GM13977 (cell line): Measurements from ENCODE around the gene PRDM11.
A peak's percentile ranks its signal among the peaks of the same experiment; 100 is the strongest.
"Not testable (repeated sequence)": the region's sequence is repeated elsewhere in the genome, so short reads cannot be mapped to it uniquely, and the experiment has no call there.

Source experiments
- DNase-seq: peaks from one replicate; pipeline ENCODE4 v3.0.0; 2012; ENCODE audit warnings: low spot score
- CTCF ChIP-seq: IDR thresholded peaks from 2 replicates; pipeline ENCODE4 v1.5.1; 2012; ENCODE audit warnings: mild to moderate bottlenecking, control low read depth; ENCODE audit not compliant: insufficient read depth; ENCODE audit errors: extremely low read depth, missing control alignments
- in situ Hi-C: fragments of 300-500 bp; cut with MboI; formaldehyde crosslinking; loops from one replicate; pipeline ENCODE4 v1.12.0; 2022; ENCODE audit warnings: low sequenced_read_pairs, low pct_unique_long_range_greater_than_20kb, mixed read lengths, inconsistent platforms; ENCODE audit not compliant: unreplicated experiment

The PRDM11 gene

GRCh38 chr11:45245218-45246045 lies 99.0 kb downstream of the PRDM11 start:
- TF ChIP-seq CTCF, result no peak
- DNase-seq, result no peak
- in situ Hi-C loops, result no loop called here

DNA sequence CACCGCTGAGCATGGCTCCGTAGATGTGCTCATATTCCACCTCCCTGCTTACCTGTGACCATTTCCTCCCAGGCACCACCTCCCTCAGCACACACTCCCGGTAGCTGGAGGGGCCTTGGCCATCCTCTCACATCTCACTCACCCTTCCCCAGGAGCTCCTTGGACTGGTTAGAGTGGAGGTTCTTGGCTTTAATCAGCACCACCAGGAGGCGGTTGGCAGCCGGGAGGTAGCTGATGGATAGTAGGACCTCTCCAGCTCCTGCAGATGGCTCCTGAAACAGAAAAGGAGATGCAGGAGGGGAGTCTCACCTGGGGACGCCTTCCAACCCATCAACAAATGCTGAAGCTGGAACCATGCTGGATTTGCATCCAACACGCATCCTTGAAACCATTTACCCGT lies 99.8 kb downstream of the PRDM11 start:
- in situ Hi-C loops, result no loop called here
- DNase-seq, result no peak
- no peak for TF ChIP-seq CTCF

DNA sequence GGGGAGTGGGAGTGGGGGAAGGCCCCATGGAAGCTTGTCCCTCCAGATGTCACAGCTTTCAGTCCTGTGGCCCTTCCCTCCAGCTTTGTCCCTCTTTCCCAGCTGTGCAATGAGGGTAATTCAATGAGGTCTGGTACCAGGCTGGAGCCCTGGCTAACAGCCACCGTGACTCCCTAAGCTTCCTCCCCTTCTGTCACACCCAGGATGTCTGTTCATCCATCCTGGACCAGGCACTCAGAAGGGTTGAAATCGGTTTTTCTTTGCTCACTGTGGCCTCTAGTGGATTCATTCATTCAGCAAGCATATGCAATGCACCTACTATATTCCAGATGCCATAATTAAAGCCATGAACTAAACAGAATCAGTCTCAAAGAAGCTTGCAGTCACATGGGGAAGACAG lies 101.0 kb downstream of the PRDM11 start:
- DNase-seq, result no peak
- in situ Hi-C loops, result no loop called here
- no peak for TF ChIP-seq CTCF

DNA sequence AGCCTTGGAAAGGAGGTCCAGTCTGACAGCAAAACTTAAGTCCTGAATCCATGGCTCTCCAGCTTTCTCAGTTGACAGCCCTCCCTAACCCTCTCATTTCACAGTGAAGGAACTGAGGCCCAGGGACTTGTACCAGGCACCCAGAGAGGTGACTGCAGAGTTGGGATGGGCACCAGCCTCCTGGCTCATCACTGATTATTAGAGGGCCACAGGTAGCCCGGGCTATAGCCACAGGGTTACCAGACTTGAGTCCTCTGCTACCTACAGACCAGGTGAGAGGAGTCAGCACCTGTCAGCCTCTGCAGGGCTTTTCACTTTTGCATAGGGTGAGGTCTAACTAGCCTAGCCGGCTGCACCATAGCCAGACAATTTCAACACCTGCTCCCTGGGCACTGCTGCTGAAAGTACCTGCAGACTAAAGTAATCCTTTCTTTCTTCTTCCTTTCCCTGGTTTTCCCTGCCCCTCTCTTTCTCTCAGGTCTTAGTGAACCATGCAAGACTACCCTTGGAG lies 102.1 kb downstream of the PRDM11 start:
- no peak for TF ChIP-seq CTCF
- in situ Hi-C loops, result no loop called here
- DNase-seq, result no peak

DNA sequence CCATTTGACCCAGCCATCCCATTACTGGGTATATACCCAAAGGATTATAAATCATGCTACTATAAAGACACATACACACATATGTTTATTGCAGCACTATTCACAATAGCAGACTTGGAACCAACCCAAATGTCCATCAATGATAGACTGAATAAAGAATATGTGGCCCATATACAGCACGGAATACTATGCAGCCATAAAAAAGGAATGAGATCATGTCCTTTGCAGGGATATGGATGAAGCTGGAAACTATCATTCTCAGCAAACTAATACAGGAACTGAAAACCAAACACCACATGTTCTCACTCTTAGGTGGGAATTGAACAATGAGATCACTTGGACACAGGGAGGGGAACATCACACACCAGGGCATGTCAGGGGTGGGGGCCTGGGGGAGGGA lies 102.9 kb downstream of the PRDM11 start:
- in situ Hi-C loops, result not testable (repeated sequence)

DNA sequence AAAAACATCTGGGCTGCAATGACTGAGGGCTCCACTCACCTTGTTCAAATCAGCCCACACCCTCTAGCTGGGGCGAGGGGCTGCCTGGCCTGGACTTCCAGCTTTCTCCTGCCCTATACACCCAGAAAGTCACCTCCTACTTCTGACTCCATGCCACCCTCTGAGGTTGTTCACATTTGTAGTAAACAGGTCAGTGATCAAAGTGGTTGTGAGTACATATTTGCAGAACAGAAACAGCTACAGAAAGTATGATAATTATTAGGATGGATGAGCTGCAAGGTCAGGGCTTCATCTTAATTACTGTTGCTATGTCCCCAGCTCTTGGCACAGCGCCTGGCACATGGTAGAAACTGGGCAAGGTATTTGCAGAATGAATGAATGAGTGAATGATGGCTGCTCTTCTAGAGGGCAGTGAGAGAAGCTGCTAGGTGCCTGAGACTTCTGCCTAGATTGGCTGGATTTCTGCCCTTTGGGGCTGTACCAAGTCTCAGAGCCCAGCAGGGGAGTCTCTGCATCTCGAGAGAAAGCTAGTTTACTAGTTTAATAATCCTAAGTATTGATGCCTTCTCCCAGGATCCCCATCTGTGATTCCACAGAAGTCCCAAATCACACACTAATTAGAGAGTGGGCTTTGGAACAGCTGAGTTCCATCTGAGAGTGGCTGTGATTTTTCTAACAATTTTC lies 103.7 kb downstream of the PRDM11 start:
- no peak for TF ChIP-seq CTCF
- in situ Hi-C loops, result no loop called here
- no peak for DNase-seq

More for the DNA sequence above, 102.9 kb downstream of the PRDM11 start:
- DNase-seq, result not testable (repeated sequence)

- in situ Hi-C loops, result no loop called here
- TF ChIP-seq CTCF, result peak; percentile 52
- peak; percentile 55 for DNase-seq
Measured at GRCh38 chr11:45252134-45252856, 105.9 kb downstream of the PRDM11 start.
